HG03097 (cell line): ENCODE data around the gene CAPN2.
"Not testable (repeated sequence)": the region's sequence is repeated elsewhere in the genome, so short reads cannot be mapped to it uniquely, and the experiment has no call there.

Experiments used
- ATAC-seq: cut with Tn5 transposase; IDR thresholded peaks from one replicate; pipeline ENCODE4 v1.9.1; 2021; ENCODE audit not compliant: unreplicated experiment, low FRiP score

Gene CAPN2

GRCh38 chr1:223776826-223777454, 64.6 kb downstream of the CAPN2 start:
- ATAC-seq = no peak

- no peak for ATAC-seq
Measured at GRCh38 chr1:223780318-223780717, 68.0 kb downstream of the CAPN2 start.

GRCh38 chr1:223780949-223781348, 68.6 kb downstream of the CAPN2 start:
- ATAC-seq = no peak

- no peak for ATAC-seq
Measured at GRCh38 chr1:223783676-223784075, 71.3 kb downstream of the CAPN2 start.

GRCh38 chr1:223784541-223784940, 72.2 kb downstream of the CAPN2 start:
- no peak for ATAC-seq

GRCh38 chr1:223785808-223786207, 73.5 kb downstream of the CAPN2 start:
- ATAC-seq = no peak

GRCh38 chr1:223788746-223789415, 76.5 kb downstream of the CAPN2 start:
- no peak for ATAC-seq

- no peak for ATAC-seq
Measured at GRCh38 chr1:223792046-223792445, 79.7 kb downstream of the CAPN2 start.

GRCh38 chr1:223793716-223794115, 81.4 kb downstream of the CAPN2 start:
- no peak for ATAC-seq

- no peak for ATAC-seq
Measured at GRCh38 chr1:223794136-223794880, 82.0 kb downstream of the CAPN2 start.

GRCh38 chr1:223796210-223796609, 83.9 kb downstream of the CAPN2 start:
- ATAC-seq = no peak

GRCh38 chr1:223802032-223802431, 89.7 kb downstream of the CAPN2 start:
- ATAC-seq = no peak

GRCh38 chr1:223802602-223803001, 90.3 kb downstream of the CAPN2 start:
- no peak for ATAC-seq

- no peak for ATAC-seq
Measured at GRCh38 chr1:223803211-223803610, 90.9 kb downstream of the CAPN2 start.

- ATAC-seq = not testable (repeated sequence)
Measured at GRCh38 chr1:223809905-223810304, 97.6 kb downstream of the CAPN2 start.

GRCh38 chr1:223810586-223810985, 98.2 kb downstream of the CAPN2 start:
- ATAC-seq = no peak

GRCh38 chr1:223811634-223812101, 99.3 kb downstream of the CAPN2 start:
- no peak for ATAC-seq

- ATAC-seq = no peak
Measured at GRCh38 chr1:223813645-223814044, 101.3 kb downstream of the CAPN2 start.

- ATAC-seq = no peak
Measured at GRCh38 chr1:223815020-223815853, 102.9 kb downstream of the CAPN2 start.

- ATAC-seq = no peak
Measured at GRCh38 chr1:223815865-223816264, 103.5 kb downstream of the CAPN2 start.

GRCh38 chr1:223817265-223817664, 104.9 kb downstream of the CAPN2 start:
- ATAC-seq = not testable (repeated sequence)
